HG03045 (cell line): ENCODE measurements around the gene OR8D1.
"Not testable (repeated sequence)": the region's sequence is repeated elsewhere in the genome, so short reads cannot be mapped to it uniquely, and the experiment has no call there.

ENCODE experiments used
- ATAC-seq: cut with Tn5 transposase; IDR thresholded peaks from one replicate; pipeline ENCODE4 v1.9.1; 2021; ENCODE audit warnings: mild to moderate bottlenecking, moderate library complexity; ENCODE audit not compliant: unreplicated experiment

OR8D1 gene

DNA sequence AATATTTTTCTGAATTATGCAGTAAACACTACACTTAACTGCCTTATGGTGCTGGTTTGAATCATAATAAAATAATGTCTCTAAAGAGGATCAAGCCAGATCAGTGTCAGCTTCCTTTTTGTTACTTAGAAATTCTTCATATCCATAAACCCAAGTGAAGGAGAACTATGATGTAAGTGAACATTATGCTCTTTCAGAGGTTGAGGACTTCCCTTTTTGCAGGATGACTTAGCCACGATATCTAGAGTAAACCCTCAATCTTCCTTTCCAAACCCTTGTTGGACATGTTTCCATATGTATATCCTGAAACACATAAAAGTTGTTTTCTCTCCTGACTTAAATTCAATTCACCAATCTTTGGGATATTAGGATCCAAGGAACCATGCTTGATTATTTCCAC lies 19.1 kb downstream of the OR8D1 start:
- ATAC-seq = no peak

- ATAC-seq = no peak
These were observed 28.0 kb downstream of the OR8D1 start for GRCh38 chr11:124285610-124286344.

GRCh38 chr11:124278261-124278660 lies 35.5 kb downstream of the OR8D1 start:
- ATAC-seq = no peak

DNA sequence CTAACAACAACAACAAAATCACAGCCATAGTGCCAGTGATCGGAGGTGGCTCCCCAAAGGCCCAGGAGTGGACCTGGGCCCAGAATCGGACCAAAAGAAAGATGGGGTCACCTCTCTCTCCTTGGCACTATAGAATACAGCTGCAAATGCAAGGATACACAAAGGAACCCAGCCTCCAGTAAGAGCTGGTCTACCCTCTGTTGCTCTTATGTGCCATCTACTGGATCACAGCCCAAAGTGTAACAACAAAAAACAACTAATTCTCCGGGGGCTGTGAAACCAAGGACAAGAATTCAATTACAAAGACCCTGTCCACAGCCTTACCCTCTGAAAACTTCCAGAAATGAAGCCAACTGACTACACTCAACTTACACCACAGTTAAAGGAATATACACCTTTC lies 35.9 kb downstream of the OR8D1 start:
- no peak for ATAC-seq

DNA sequence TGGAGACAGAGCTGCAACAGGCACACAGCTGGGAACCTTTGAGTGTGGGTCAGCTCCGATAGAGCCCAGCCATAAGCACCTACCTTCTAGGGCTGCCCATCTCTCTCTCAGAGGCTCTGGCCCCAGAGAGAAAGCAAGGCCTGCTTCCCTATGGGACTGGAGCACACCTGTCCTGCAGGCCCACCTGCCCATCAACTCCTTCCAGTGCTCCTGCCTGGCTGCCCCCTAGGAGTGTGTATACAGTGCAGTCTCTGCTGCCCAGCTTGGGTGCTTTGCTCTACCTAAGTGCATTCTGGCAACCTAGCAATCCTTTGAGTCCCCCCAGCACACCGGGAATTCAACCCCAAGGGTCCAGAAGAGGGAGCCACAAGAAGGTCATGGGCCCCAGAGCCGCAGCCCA lies 36.5 kb downstream of the OR8D1 start:
- no peak for ATAC-seq

DNA sequence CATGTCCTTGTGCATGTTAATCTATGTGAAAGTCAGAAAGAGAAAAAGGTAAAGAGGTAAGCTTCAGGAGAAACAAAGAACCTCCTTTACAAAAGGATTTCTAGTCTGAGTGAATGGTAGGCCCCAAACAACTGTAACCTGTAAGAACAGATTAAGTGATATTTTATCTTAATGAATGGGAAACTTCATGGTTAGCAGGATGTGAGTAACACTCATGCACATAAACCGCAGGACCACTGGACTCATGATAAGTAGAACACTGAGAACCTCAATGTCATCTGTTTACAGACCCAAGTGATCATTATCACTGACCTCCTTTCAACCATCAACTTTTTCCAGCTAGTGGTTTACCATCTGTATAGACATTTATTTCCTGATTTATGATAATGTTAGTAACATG lies 37.7 kb downstream of the OR8D1 start:
- no peak for ATAC-seq

GRCh38 chr11:124274000-124274399 lies 39.7 kb downstream of the OR8D1 start:
- no peak for ATAC-seq

DNA sequence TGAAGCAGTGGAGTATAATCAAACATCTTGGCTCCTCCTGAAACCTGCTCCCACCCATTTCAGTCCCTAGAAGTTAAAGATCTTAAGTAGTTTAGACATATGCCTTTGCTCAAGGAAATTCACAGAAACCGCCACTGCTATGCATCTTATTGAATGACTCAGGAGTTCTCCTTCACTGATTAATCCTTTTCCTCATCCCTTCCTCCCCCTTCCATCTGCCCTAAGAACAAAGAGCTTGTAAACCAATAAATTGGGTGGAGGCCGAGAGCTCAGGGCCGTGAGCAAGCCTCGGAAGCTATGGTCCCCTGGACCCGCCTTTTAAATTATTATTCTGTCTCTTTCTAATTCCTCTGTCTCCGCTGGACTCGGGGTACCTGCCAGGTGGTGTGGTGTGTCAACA lies 42.9 kb downstream of the OR8D1 start:
- ATAC-seq = not testable (repeated sequence)

GRCh38 chr11:124265041-124265440 lies 48.7 kb downstream of the OR8D1 start:
- ATAC-seq = not testable (repeated sequence)

GRCh38 chr11:124256076-124256475 lies 57.7 kb downstream of the OR8D1 start, which contains the start of gene OR8G5:
OR8G5 (plus strand) TSS chr11:124256376; CDS start chr11:124264932, 8,556 bp downstream.
- ATAC-seq = no peak
